Endothelial cell of umbilical vein (primary cell): ENCODE measurements around the gene UCKL1. TPM values are rescaled to one million over a fixed set of nuclear protein-coding genes. Genes with fewer than 3 reads are reported as not detected.

Experiments
- BruUV-seq: library from RNA; stranded (reverse); fragments of 400-500 nt; replicated peaks from 2 replicates; lab custom pipeline; 2021; lab: Mats Ljungman, UMichigan
- CTCF ChIA-PET: fragments of 300-600, 350-600 bp; sonication (Branson Sonifier 250); formaldehyde crosslinking; loops from one replicate; lab custom pipeline; 2021; ENCODE audit warnings: antibody characterized with exemption, inconsistent platforms; lab: Charles Lee
- POLR2A ChIA-PET: fragments of 300-600, 350-600 bp; sonication (Branson Sonifier 250); formaldehyde crosslinking; loops from one replicate; lab custom pipeline; 2021; ENCODE audit warnings: antibody characterized with exemption, inconsistent platforms; lab: Charles Lee
- DNase-seq: peaks from one replicate; pipeline ENCODE4 v3.0.0-alpha.2; 2011; ENCODE audit warnings: low read depth, low spot score
- FAIRE-seq: peaks from 2 replicates; lab custom pipeline; 2011; peaks lifted over from hg19 to GRCh38; lab: Jason Lieb, UNC
- H2AFZ ChIP-seq: 2 replicates; pipeline ENCODE4 v1.6.0; 2012; ENCODE audit warnings: low read depth, low read length, control low read depth, inconsistent platforms
- H3K27ac ChIP-seq: 2 replicates; pipeline ENCODE4 v1.5.1; 2011; ENCODE audit warnings: low read depth, mild to moderate bottlenecking, control low read depth, low read length, moderate library complexity; ENCODE audit not compliant: insufficient read depth
- H3K27me3 ChIP-seq, 2 experiments: 2 replicates each; pipeline versions ENCODE4 v1.6.0 to v1.6.1; 2011; ENCODE audit warnings: low read length in 2 of 2, mixed read lengths in 1 of 2; ENCODE audit not compliant: control insufficient read depth in 2 of 2, insufficient read depth in 2 of 2
- H3K36me3 ChIP-seq, 2 experiments: 2 replicates in 1 of 2; 3 replicates in 1 of 2; pipeline ENCODE4 v1.5.1; 2011; ENCODE audit warnings: low read length in 2 of 2, mild to moderate bottlenecking in 1 of 2, moderate library complexity in 1 of 2; ENCODE audit not compliant: control insufficient read depth in 2 of 2, insufficient read depth in 2 of 2; ENCODE audit errors: extremely low read depth in 1 of 2
- H3K4me1 ChIP-seq: 3 replicates; pipeline ENCODE4 v1.5.1; 2011; ENCODE audit warnings: mild to moderate bottlenecking, low read length; ENCODE audit not compliant: control insufficient read depth, insufficient read depth; ENCODE audit errors: extremely low read depth
- H3K4me2 ChIP-seq: 2 replicates; pipeline ENCODE4 v1.6.1; 2011; ENCODE audit warnings: low read length, control low read depth, mixed read lengths; ENCODE audit not compliant: insufficient read depth
- H3K4me3 ChIP-seq, 3 experiments: fragments of 200-600 bp in 1 of 3; sonication (generic), shearing (Covaris generic) in 1 of 3; replicated peaks in 1 of 3; 2 replicates each; pipeline ENCODE4 v1.5.1; 2011 to 2016; ENCODE audit warnings: control low read depth in 3 of 3, low read length in 3 of 3, mild to moderate bottlenecking in 2 of 3, inconsistent platforms in 1 of 3, low read depth in 1 of 3, moderate library complexity in 1 of 3; ENCODE audit not compliant: insufficient read depth in 1 of 3
- H3K79me2 ChIP-seq: 2 replicates; pipeline ENCODE4 v1.6.0; 2012; ENCODE audit warnings: low read length, inconsistent platforms; ENCODE audit not compliant: control insufficient read depth, insufficient read depth
- H3K9ac ChIP-seq: replicated peaks from 2 replicates; pipeline ENCODE3; 2011; ENCODE audit warnings: low read length, control low read depth; ENCODE audit not compliant: insufficient read depth; ENCODE audit errors: extremely low read depth
- H3K9me1 ChIP-seq: replicated peaks from 3 replicates; pipeline ENCODE4 v1.6.0; 2011; ENCODE audit warnings: mild to moderate bottlenecking, low read length; ENCODE audit not compliant: control insufficient read depth, insufficient read depth; ENCODE audit errors: extremely low read depth
- H3K9me3 ChIP-seq: replicated peaks from 2 replicates; pipeline ENCODE4 v1.5.1; 2012; ENCODE audit warnings: low read length, inconsistent platforms; ENCODE audit not compliant: control insufficient read depth, insufficient read depth
- H4K20me1 ChIP-seq: replicated peaks from 2 replicates; pipeline ENCODE3; 2011; ENCODE audit warnings: mild to moderate bottlenecking, low read length; ENCODE audit not compliant: control insufficient read depth, insufficient read depth; ENCODE audit errors: extremely low read depth
- CTCF ChIP-seq, 2 donors: IDR thresholded peaks; 1 replicate in 1 of 2; 2 replicates in 1 of 2; pipeline ENCODE4 v1.5.1; 2011; ENCODE audit warnings: low read length in 2 of 2, mild to moderate bottlenecking in 2 of 2, moderate library complexity in 2 of 2, control low read depth in 1 of 2, inconsistent platforms in 1 of 2, low read depth in 1 of 2; ENCODE audit not compliant: insufficient read depth in 1 of 2; ENCODE audit errors: extremely low read depth in 1 of 2
- EZH2 ChIP-seq: IDR thresholded peaks from 2 replicates; pipeline ENCODE4 v1.6.1; 2012; ENCODE audit warnings: borderline replicate concordance, low read depth, mild to moderate bottlenecking, moderate library complexity, low read length, inconsistent platforms; ENCODE audit not compliant: severe bottlenecking
- FOS ChIP-seq: IDR thresholded peaks from 2 replicates; pipeline ENCODE4 v1.6.1; 2011; ENCODE audit warnings: mild to moderate bottlenecking, low read length, moderate library complexity, borderline replicate concordance; ENCODE audit not compliant: insufficient read depth
- GATA2 ChIP-seq: IDR thresholded peaks from 2 replicates; pipeline ENCODE4 v1.7.0; 2011; ENCODE audit warnings: low read depth, mild to moderate bottlenecking, moderate library complexity, mixed read lengths, low read length; ENCODE audit not compliant: insufficient read length, insufficient read depth
- JUN ChIP-seq: IDR thresholded peaks from 2 replicates; pipeline ENCODE4 v1.6.1; 2011; ENCODE audit warnings: borderline replicate concordance, low read depth; ENCODE audit not compliant: insufficient read length, insufficient read depth
- MAX ChIP-seq: IDR thresholded peaks from 2 replicates; pipeline ENCODE4 v1.6.1; 2011; ENCODE audit not compliant: insufficient read depth, insufficient read length
- dilution Hi-C: fragments of 300-500 bp; cut with MboI; formaldehyde crosslinking; loops from one replicate; pipeline ENCODE4 v1.15.0; 2019; ENCODE audit warnings: low sequenced_read_pairs; ENCODE audit not compliant: extremely low pct_ligation_motif_present
- intact Hi-C: fragments of 100-400 bp; cut with micrococcal nuclease; formaldehyde crosslinking; loops from one replicate; pipeline ENCODE4 v1.10.0; 2022
- polyA plus RNA-seq, 4 experiments: library from polyadenylated mRNA; depleted of rRNA in 3 of 4; stranded (reverse) in 3 of 4; unstranded in 1 of 4; fragments of >200 nt; gene quantifications; 2 replicates each; pipeline versions ENCODE4 v1.2.1 to v1.2.3, GENCODE V29; 2011 to 2012; ENCODE audit warnings: missing spikeins in 1 of 4
- total RNA-seq: library from RNA; stranded (reverse); gene quantifications from 2 replicates; pipeline ENCODE4 v1.2.3, GENCODE V29; 2021

UCKL1 gene
- total and polyA plus RNA-seq, 2 donors (not counting 3 experiments of a cell fraction or from before 2014, with no cell fraction given) = 51.1 to 78.8 TPM

DNA sequence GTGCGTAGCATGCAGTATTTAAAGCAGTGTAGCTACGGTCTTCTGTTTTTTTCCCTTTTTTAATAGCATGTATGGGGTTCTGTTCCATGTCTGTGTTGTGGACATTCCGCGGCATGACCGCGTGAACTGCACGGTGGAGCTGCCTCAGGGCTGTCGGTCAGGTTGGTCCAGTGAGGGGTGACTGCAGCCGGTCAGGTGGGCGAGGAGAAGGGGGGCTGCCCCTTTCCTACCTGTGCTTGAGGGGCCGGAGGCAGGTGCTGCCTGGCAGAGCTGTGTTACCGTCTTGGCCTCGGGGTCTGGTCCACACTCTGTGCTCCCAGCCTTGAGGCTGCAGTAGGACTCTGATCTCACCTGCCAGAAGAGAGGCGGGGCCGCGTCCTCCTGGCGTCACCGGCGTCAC lies 24.5 kb downstream of the UCKL1 start:
- ChIA-PET POLR2A (no interaction called here), CTCF (interaction anchor here (1.2 kb wide), 1 partner anchor 13 kb away, joined by 3 read pairs; no protein-coding TSS in a partner anchor)
- intact Hi-C loops = no loop called here
- Histone ChIP-seq H3K27ac (no peak overlapping the region), H3K36me3 (peaks cover 7 to 55% of the 10 kb centered on the region in 2 experiments), H3K9me1 (no peaks in the 10 kb centered on the region), H4K20me1 (peaks cover 3% of the 10 kb centered on the region), H3K4me3 (no peak overlapping the region), H3K79me2 (peaks cover 41% of the 10 kb centered on the region), H2AFZ (no peak overlapping the region), H3K27me3 (no peaks in the 10 kb centered on the region), H3K9me3 (no peaks in the 10 kb centered on the region), H3K9ac (no peak overlapping the region), H3K4me1 (no peaks in the 10 kb centered on the region), H3K4me2 (no peak overlapping the region)
- no peak for DNase-seq
- dilution Hi-C loops = no loop called here
- no TSS peak for BruUV-seq
- no peak for FAIRE-seq
- TF ChIP-seq EZH2 (no peak), FOS (no peak), CTCF (IDR thresholded peaks at IDR 0.05; ENCODE audit: extremely low read depth in 1 of 2, insufficient read depth in 1 of 2, low read depth in 1 of 2, low read length in 2 of 2) (no peak), MAX (no peak), GATA2 (no peak), JUN (no peak)
